GM12878 (cell line): ENCODE results near the gene SRD5A1. TPM values are rescaled to one million over a fixed set of nuclear protein-coding genes. Genes with fewer than 3 reads are reported as not detected.

Source experiments
- ATAC-seq: fragments of 200-7000 bp; cut with Tn5 transposase; 3 replicates; pipeline ENCODE4 v1.9.1; 2020; ENCODE audit warnings: mild to moderate bottlenecking, moderate library complexity
- BruUV-seq: library from RNA; stranded (reverse); fragments of 400-500 nt; replicated peaks from 2 replicates; lab custom pipeline; 2021; lab: Mats Ljungman, UMichigan
- CTCF ChIA-PET: fragments of 300-600 bp; sonication (Branson Sonifier 250); formaldehyde crosslinking; extraction: SDS; loops from one replicate; lab custom pipeline; 2021; ENCODE audit warnings: inconsistent platforms; lab: Yijun Ruan, JAX
- POLR2A ChIA-PET: fragments of 350-600 bp; formaldehyde crosslinking; extraction: SDS; loops from one replicate; lab custom pipeline; 2021; ENCODE audit warnings: inconsistent platforms; lab: Charles Lee
- RAD21 ChIA-PET: fragments of 300-600 bp; sonication (Branson Sonifier 250); formaldehyde crosslinking; loops from one replicate; lab custom pipeline; 2023; ENCODE audit warnings: antibody characterized with exemption; ENCODE audit not compliant: unreplicated experiment; lab: Charles Lee
- SMC1A ChIA-PET: fragments of 300-600 bp; sonication (Branson Sonifier 250); formaldehyde crosslinking; loops from one replicate; lab custom pipeline; 2023; ENCODE audit not compliant: unreplicated experiment, uncharacterized antibody; lab: Charles Lee
- DNase-seq: peaks from one replicate; pipeline ENCODE4 v3.0.0-alpha.2; 2011; ENCODE audit warnings: low read depth, low spot score
- FAIRE-seq: peaks from 3 replicates; lab custom pipeline; 2011; peaks lifted over from hg19 to GRCh38; lab: Jason Lieb, UNC
- H2AFZ ChIP-seq: 2 replicates; pipeline ENCODE4 v1.6.0; 2011; ENCODE audit warnings: low read depth, low read length, control low read depth; ENCODE audit not compliant: control insufficient read depth
- H3K27ac ChIP-seq: 2 replicates; pipeline ENCODE4 v1.5.1; 2011; ENCODE audit warnings: control low read depth; ENCODE audit not compliant: control insufficient read depth, insufficient read depth
- H3K27me3 ChIP-seq, 2 experiments: replicated peaks in 1 of 2; 2 replicates each; pipeline versions ENCODE4 v1.6.0 to v1.6.1; 2011; ENCODE audit warnings: low read length in 1 of 2; ENCODE audit not compliant: control insufficient read depth in 2 of 2, insufficient read depth in 2 of 2
- H3K36me3 ChIP-seq, 2 experiments: 2 replicates each; pipeline ENCODE4 v1.5.1; 2011; ENCODE audit warnings: low read length in 1 of 2; ENCODE audit not compliant: control insufficient read depth in 2 of 2, insufficient read depth in 2 of 2
- H3K4me1 ChIP-seq: 2 replicates; pipeline ENCODE4 v1.6.1; 2011; ENCODE audit warnings: mild to moderate bottlenecking, low read length, moderate library complexity, mixed read lengths; ENCODE audit not compliant: control insufficient read depth, insufficient read depth
- H3K4me2 ChIP-seq: 2 replicates; pipeline ENCODE4 v1.6.0; 2011; ENCODE audit warnings: control low read depth; ENCODE audit not compliant: control insufficient read depth, insufficient read depth
- H3K4me3 ChIP-seq: fragments of 200-600 bp; sonication (generic); 2 replicates; pipeline ENCODE4 v1.5.1; 2016
- H3K79me2 ChIP-seq: 2 replicates; pipeline ENCODE4 v1.6.0; 2011; ENCODE audit warnings: low read length; ENCODE audit not compliant: control insufficient read depth, insufficient read depth
- H3K9ac ChIP-seq: 2 replicates; pipeline ENCODE4 v1.8.0; 2011; ENCODE audit warnings: low read length, control low read depth, mixed read lengths; ENCODE audit not compliant: control insufficient read depth, insufficient read depth
- H3K9me3 ChIP-seq: replicated peaks from 3 replicates; pipeline ENCODE4 v1.5.1; 2011; ENCODE audit warnings: mild to moderate bottlenecking, low read length; ENCODE audit not compliant: control insufficient read depth, insufficient read depth
- H4K20me1 ChIP-seq: 2 replicates; pipeline ENCODE4 v1.6.0; 2011; ENCODE audit not compliant: control insufficient read depth, insufficient read depth
- BACH1 ChIP-seq: fragments of 450-650 bp; IDR thresholded peaks from 2 replicates; pipeline ENCODE4 v1.6.1; 2017; ENCODE audit warnings: mild to moderate bottlenecking, borderline replicate concordance
- BCL11A ChIP-seq: IDR thresholded peaks from 2 replicates; pipeline ENCODE4 v1.6.1; 2011; ENCODE audit warnings: low read depth, low read length
- BHLHE40 ChIP-seq, 2 experiments: fragments of 450-650 bp in 1 of 2; IDR thresholded peaks; 2 replicates each; pipeline ENCODE4 v1.6.1; 2011 to 2017; ENCODE audit warnings: low read depth in 2 of 2, borderline replicate concordance in 1 of 2, improper control_type of control experiment in 1 of 2, low read length in 1 of 2, mild to moderate bottlenecking in 1 of 2
- DPF2 ChIP-seq: fragments of 450-650 bp; IDR thresholded peaks from 2 replicates; pipeline ENCODE4 v1.6.1; 2017; ENCODE audit warnings: mild to moderate bottlenecking
- GATAD2B ChIP-seq: fragments of 450-650 bp; conservative IDR thresholded peaks from 2 replicates; pipeline ENCODE4 v1.6.1; 2017; ENCODE audit warnings: low read depth, mild to moderate bottlenecking, moderate library complexity
- HDAC6 ChIP-seq: fragments of 200-600 bp; sonication (generic); IDR thresholded peaks from one replicate; pipeline ENCODE4 v1.8.0; 2017; ENCODE audit warnings: antibody characterized with exemption; ENCODE audit not compliant: unreplicated experiment
- IKZF1 ChIP-seq: fragments of 450-650 bp; conservative IDR thresholded peaks from 2 replicates; pipeline ENCODE4 v1.6.1; 2017; ENCODE audit warnings: antibody characterized with exemption, mild to moderate bottlenecking
- MYB ChIP-seq: fragments of 150-350 bp; IDR thresholded peaks from 2 replicates; pipeline ENCODE4 v1.6.1; 2014; ENCODE audit warnings: mild to moderate bottlenecking, low read depth, low read length, borderline replicate concordance
- NR2F1 ChIP-seq: fragments of 450-650 bp; conservative IDR thresholded peaks from 2 replicates; pipeline ENCODE4 v1.6.1; 2017; ENCODE audit warnings: mild to moderate bottlenecking
- RCOR1 ChIP-seq: conservative IDR thresholded peaks from 2 replicates; pipeline ENCODE4 v1.6.1; 2012; ENCODE audit warnings: low read depth, low read length, improper control_type of control experiment
- REST ChIP-seq: IDR thresholded peaks from 2 replicates; pipeline ENCODE4 v1.6.1; 2012; ENCODE audit warnings: mild to moderate bottlenecking, low read depth, low read length
- SMAD1 ChIP-seq: fragments of 450-650 bp; IDR thresholded peaks from 2 replicates; pipeline ENCODE4 v1.6.1; 2018; ENCODE audit warnings: mild to moderate bottlenecking, low read depth; ENCODE audit not compliant: partially characterized antibody
- SMARCA5 ChIP-seq: fragments of 450-650 bp; IDR thresholded peaks from 2 replicates; pipeline ENCODE4 v1.6.1; 2017; ENCODE audit warnings: mild to moderate bottlenecking
- SREBF1 ChIP-seq: IDR thresholded peaks from 2 replicates; pipeline ENCODE4 v1.6.1; 2012; ENCODE audit warnings: mild to moderate bottlenecking, low read length
- TAF1 ChIP-seq: IDR thresholded peaks from 2 replicates; pipeline ENCODE4 v1.6.1; 2011; ENCODE audit warnings: mild to moderate bottlenecking, low read depth, low read length, borderline replicate concordance
- WGBS: methylation state at CpG from one replicate; pipeline ENCODE4 v1.1.6; 2016; ENCODE audit warnings: low lambda C conversion rate; ENCODE audit not compliant: insufficient replicate concordance, insufficient coverage; ENCODE audit errors: missing lambda C conversion rate; 5-methylcytosine and 5-hydroxymethylcytosine counted together
- in situ Hi-C: fragments of 300-500 bp; cut with MboI; formaldehyde crosslinking; loops from 9 replicates; pipeline ENCODE4 v1.14.3; 2018; ENCODE audit warnings: mixed read lengths
- intact Hi-C: fragments of 100-400 bp; cut with micrococcal nuclease; formaldehyde crosslinking; loops from one replicate; pipeline ENCODE4 v1.14.2; 2022; ENCODE audit not compliant: unreplicated experiment
- polyA plus RNA-seq, 11 experiments: library from polyadenylated mRNA; depleted of rRNA in 4 of 11; unstranded in 6 of 11; stranded (reverse) in 5 of 11; fragments of >200 nt; fragmentation: Nextera tagmentation in 4 of 11; fragmentation: Illumina TruSeq in 1 of 11; extraction: Ambion mirVana in 4 of 11; extraction: Trizol in 1 of 11; gene quantifications; 1 replicate in 1 of 11; 2 replicates in 10 of 11; pipeline versions ENCODE4 v1.2.1 to v1.2.3, GENCODE V29; 2011 to 2016; ENCODE audit warnings: inconsistent platforms in 2 of 11, missing spikeins in 2 of 11, low read depth in 1 of 11
- total RNA-seq, 4 experiments: library from RNA; depleted of rRNA in 3 of 4; stranded (reverse); fragments of >200 nt in 3 of 4; fragmentation: Illumina TruSeq in 1 of 4; extraction: Trizol in 1 of 4; gene quantifications; 2 replicates each; pipeline versions ENCODE4 v1.2.1 to v1.2.3, GENCODE V29; 2013 to 2021
- TF ChIP-seq, protein P1 (sequence below): fragments of 450-650 bp; conservative IDR thresholded peaks from 2 replicates; pipeline ENCODE4 v1.6.1; 2017; ENCODE audit warnings: mild to moderate bottlenecking, moderate library complexity
- TF ChIP-seq, protein P2 (sequence below): fragments of 150-350 bp; IDR thresholded peaks from 2 replicates; pipeline ENCODE4 v1.6.1; 2014; ENCODE audit warnings: mild to moderate bottlenecking, low read depth, low read length

SRD5A1 gene
- total and polyA plus RNA-seq, 10 of the 15 experiments (the other 5 are each of a cell fraction or from before 2014, with no cell fraction given), result 0.76 to 20.1 (median 12.3) TPM

- FAIRE-seq (no peak), DNase-seq (no peak), ATAC-seq (peak; percentile 6; the same call in 2 of the 3 replicates)
- H3K79me2 ChIP-seq, result peaks cover 56% of the 10 kb centered on the region
- POLR2A ChIA-PET, result no interaction called here
- CTCF ChIA-PET, result no interaction called here
- peaks cover 0 to 14% of the 10 kb centered on the region in 2 experiments; a peak in 2 of 4 replicates for H3K36me3 ChIP-seq
- no peaks in the 10 kb centered on the region for H3K27me3 ChIP-seq
- no peaks in the 10 kb centered on the region for H3K9me3 ChIP-seq
- H3K4me2 ChIP-seq, result peak overlapping the region; percentile 94
- no TSS peak for BruUV-seq
- intact Hi-C loops, result loop anchor here (5.0 to 10.0 kb wide), 2 partner anchors 337 to 960 kb away; partner anchors contain the start of gene MED10
- H3K9ac ChIP-seq, result peak overlapping the region; percentile 43
- peak overlapping the region; percentile 79 for H3K4me3 ChIP-seq
- peaks cover 23% of the 10 kb centered on the region for H3K4me1 ChIP-seq
- peak overlapping the region; percentile 61; the same call in 1 of the 2 replicates for H3K27ac ChIP-seq
- RAD21 ChIA-PET, result no interaction called here
- H4K20me1 ChIP-seq, result peaks cover 16% of the 10 kb centered on the region
- 1% methylated on average over 38 of the region's 99 CpGs for WGBS
- in situ Hi-C loops, result no loop called here
- SMC1A ChIA-PET, result no interaction called here
- H2AFZ ChIP-seq, result no peak overlapping the region
- TF ChIP-seq NR2F1 (0 out of 2 replicates have a peak, but pooled peaks have one; percentile 31), TAF1 (no peak), BCL11A (no peak), BACH1 (peak; percentile 82; the same call in 1 of the 2 replicates), BHLHE40 (IDR thresholded peaks at IDR 0.05; ENCODE audit: borderline replicate concordance in 1 of 2, low read depth in 2 of 2, low read length in 1 of 2) (peak in 1 of 2 experiments; percentile 46; a peak in 2 of 4 replicates), RCOR1 (no peak), HDAC6 (peak; percentile 71), SREBF1 (no peak), SMAD1 (no peak), SMARCA5 (0 out of 2 replicates have a peak, but pooled peaks have one; percentile 21), IKZF1 (peak; percentile 82), DPF2 (peak; percentile 57; the same call in 1 of the 2 replicates), REST (no peak), MYB (no peak), GATAD2B (peak; percentile 71; the same call in 1 of the 2 replicates)
- TF ChIP-seq, protein P1, sequence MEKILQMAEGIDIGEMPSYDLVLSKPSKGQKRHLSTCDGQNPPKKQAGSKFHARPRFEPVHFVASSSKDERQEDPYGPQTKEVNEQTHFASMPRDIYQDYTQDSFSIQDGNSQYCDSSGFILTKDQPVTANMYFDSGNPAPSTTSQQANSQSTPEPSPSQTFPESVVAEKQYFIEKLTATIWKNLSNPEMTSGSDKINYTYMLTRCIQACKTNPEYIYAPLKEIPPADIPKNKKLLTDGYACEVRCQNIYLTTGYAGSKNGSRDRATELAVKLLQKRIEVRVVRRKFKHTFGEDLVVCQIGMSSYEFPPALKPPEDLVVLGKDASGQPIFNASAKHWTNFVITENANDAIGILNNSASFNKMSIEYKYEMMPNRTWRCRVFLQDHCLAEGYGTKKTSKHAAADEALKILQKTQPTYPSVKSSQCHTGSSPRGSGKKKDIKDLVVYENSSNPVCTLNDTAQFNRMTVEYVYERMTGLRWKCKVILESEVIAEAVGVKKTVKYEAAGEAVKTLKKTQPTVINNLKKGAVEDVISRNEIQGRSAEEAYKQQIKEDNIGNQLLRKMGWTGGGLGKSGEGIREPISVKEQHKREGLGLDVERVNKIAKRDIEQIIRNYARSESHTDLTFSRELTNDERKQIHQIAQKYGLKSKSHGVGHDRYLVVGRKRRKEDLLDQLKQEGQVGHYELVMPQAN, result peak; percentile 29; the same call in 1 of the 2 replicates
- TF ChIP-seq, protein P2, sequence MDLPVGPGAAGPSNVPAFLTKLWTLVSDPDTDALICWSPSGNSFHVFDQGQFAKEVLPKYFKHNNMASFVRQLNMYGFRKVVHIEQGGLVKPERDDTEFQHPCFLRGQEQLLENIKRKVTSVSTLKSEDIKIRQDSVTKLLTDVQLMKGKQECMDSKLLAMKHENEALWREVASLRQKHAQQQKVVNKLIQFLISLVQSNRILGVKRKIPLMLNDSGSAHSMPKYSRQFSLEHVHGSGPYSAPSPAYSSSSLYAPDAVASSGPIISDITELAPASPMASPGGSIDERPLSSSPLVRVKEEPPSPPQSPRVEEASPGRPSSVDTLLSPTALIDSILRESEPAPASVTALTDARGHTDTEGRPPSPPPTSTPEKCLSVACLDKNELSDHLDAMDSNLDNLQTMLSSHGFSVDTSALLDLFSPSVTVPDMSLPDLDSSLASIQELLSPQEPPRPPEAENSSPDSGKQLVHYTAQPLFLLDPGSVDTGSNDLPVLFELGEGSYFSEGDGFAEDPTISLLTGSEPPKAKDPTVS, result no peak
Observed at GRCh38 chr5:6714226-6715041, 81.2 kb downstream of the SRD5A1 start.
